Stimulated activated CD8-positive, alpha-beta memory T cell treated with anti-CD3 and anti-CD28 coated beads, Interleukin-15, amount 100 ng/mL, for 4 hours (primary cell): ENCODE results near the gene GRIK5.
"Not testable (repeated sequence)": the region's sequence is repeated elsewhere in the genome, so short reads cannot be mapped to it uniquely, and the experiment has no call there.

Experiments used
- DNase-seq, 2 donors: peaks; one replicate each; pipeline ENCODE4 v3.0.0-alpha.2; 2020; ENCODE audit warnings: low read depth in 2 of 2

Gene GRIK5

GRCh38 chr19:42017040-42017439, 53.0 kb downstream of the GRIK5 start:
- DNase-seq = no peak

GRCh38 chr19:42012747-42013146, 57.3 kb downstream of the GRIK5 start:
- DNase-seq = not testable (repeated sequence)

GRCh38 chr19:42010245-42011126, 59.5 kb downstream of the GRIK5 start:
- no peak for DNase-seq

GRCh38 chr19:42006569-42006968, 63.4 kb downstream of the GRIK5 start:
- no peak for DNase-seq

GRCh38 chr19:42005504-42005903, 64.5 kb downstream of the GRIK5 start:
- no peak for DNase-seq

GRCh38 chr19:42003506-42004294, 66.3 kb downstream of the GRIK5 start:
- DNase-seq = no peak

- no peak for DNase-seq
Observed at GRCh38 chr19:41999878-42000208, 70.2 kb downstream of the GRIK5 start.

- no peak for DNase-seq
Observed at GRCh38 chr19:41999071-41999877, 70.7 kb downstream of the GRIK5 start.

GRCh38 chr19:41998246-41999020, 71.6 kb downstream of the GRIK5 start:
- no peak for DNase-seq

- DNase-seq = no peak
Observed at GRCh38 chr19:41997851-41998229, 72.2 kb downstream of the GRIK5 start.

- no peak for DNase-seq
Observed at GRCh38 chr19:41997121-41997850, 72.7 kb downstream of the GRIK5 start.

GRCh38 chr19:41995959-41996797, 73.8 kb downstream of the GRIK5 start:
- DNase-seq = no peak

- DNase-seq = no peak
Observed at GRCh38 chr19:41994994-41995958, 74.7 kb downstream of the GRIK5 start.

GRCh38 chr19:41994521-41994971, 75.5 kb downstream of the GRIK5 start:
- peak in 1 of 2 donors; percentile 14 for DNase-seq

GRCh38 chr19:41993612-41994483, 76.2 kb downstream of the GRIK5 start, which contains the start of gene ATP1A3:
Gene ATP1A3 (minus strand): TSS chr19:41994230. CDS start chr19:41994076, 154 bp downstream.
- peak; percentile 14 to 56 for DNase-seq

GRCh38 chr19:41991925-41992569, 78.0 kb downstream of the GRIK5 start:
- not testable (repeated sequence) for DNase-seq

- no peak for DNase-seq
Observed at GRCh38 chr19:41991025-41991424, 79.0 kb downstream of the GRIK5 start.
